Epithelial cell of proximal tubule (primary cell): ENCODE measurements around the gene KIF12. TPM values are rescaled to one million over a fixed set of nuclear protein-coding genes. Genes with fewer than 3 reads are reported as not detected.

Experiments used
- DNase-seq: peaks from one replicate; pipeline ENCODE4 v3.0.0-alpha.2; 2011; ENCODE audit warnings: low read depth
- H3K4me3 ChIP-seq: 2 replicates; pipeline ENCODE4 v1.5.1; 2011; ENCODE audit warnings: low read depth, mild to moderate bottlenecking, low read length
- total RNA-seq: library from RNA; depleted of rRNA; stranded (reverse); fragments of >200 nt; gene quantifications from 2 replicates; pipeline ENCODE4 v1.2.3, GENCODE V29; 2015
- TF ChIP-seq, protein P1 (sequence below): conservative IDR thresholded peaks from 2 replicates; pipeline ENCODE4 v1.5.1; 2012; ENCODE audit warnings: low read depth, mild to moderate bottlenecking, low read length

The KIF12 gene
- 13.5 and 39.3 TPM in 2 replicates for total RNA-seq

DNA sequence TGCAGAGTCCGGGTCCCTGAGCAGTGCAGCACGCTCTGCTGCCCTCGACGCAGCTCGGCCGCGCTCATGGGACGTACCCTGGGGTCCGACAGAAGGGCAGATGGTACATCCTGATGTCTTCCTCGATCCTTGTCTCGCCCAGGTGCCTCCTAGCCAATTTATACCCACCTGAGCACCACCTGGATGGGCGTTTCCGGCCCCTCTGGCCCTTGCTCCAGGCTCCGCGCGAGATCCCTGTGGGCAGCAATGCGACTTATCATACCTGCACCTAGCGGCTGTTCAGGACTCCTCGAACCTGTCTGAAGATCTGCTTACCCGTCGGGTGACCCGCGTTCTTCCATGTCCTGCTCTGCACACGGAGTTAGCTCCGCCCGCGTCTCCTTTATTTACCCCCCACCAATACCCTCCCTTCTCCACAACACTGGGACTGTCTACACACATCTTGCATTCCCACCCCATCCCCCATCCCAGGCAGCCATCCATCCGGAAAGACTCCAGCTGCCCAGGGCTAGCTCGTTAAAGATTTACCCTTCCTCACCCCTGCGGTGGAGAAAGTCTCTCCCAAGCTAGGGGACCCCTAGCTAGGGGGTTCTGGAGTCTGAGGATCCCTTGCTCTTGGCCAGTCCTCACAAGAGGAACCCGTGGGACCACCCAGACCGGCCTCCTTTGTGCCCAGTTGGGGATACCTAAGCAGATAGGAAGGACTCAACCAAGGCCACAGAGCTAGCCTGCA lies at the start of gene KIF12:
Gene KIF12 (minus strand): TSS at position 357 of the 733 bp plus-strand sequence. CDS start 16 bp downstream, at position 341.
- TF ChIP-seq, protein P1, sequence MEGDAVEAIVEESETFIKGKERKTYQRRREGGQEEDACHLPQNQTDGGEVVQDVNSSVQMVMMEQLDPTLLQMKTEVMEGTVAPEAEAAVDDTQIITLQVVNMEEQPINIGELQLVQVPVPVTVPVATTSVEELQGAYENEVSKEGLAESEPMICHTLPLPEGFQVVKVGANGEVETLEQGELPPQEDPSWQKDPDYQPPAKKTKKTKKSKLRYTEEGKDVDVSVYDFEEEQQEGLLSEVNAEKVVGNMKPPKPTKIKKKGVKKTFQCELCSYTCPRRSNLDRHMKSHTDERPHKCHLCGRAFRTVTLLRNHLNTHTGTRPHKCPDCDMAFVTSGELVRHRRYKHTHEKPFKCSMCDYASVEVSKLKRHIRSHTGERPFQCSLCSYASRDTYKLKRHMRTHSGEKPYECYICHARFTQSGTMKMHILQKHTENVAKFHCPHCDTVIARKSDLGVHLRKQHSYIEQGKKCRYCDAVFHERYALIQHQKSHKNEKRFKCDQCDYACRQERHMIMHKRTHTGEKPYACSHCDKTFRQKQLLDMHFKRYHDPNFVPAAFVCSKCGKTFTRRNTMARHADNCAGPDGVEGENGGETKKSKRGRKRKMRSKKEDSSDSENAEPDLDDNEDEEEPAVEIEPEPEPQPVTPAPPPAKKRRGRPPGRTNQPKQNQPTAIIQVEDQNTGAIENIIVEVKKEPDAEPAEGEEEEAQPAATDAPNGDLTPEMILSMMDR: peak; percentile 2
- H3K4me3 ChIP-seq: peak within 1 kb of the TSS; percentile 79
- peak; percentile 82 for DNase-seq

DNA sequence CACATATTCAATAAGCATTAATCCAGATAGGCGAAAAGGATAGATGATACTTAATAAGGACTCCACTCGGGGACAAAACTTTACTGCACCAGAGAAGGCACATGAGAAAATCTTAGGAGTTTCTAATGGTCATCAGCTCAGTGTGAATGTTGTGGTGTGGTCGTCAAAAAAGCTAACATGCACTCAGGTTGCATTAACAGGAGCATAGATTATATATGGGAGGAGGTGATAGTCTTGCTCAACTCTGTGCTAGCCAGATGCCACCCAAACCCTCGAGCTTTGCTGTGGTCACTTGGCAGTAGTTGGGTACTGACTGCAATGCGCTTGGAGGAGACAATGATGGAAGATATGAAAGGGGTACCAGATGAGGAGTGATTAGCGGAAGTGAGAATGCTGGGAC lies 47.6 kb upstream of the KIF12 start:
- DNase-seq: no peak
- TF ChIP-seq, protein P1: no peak
- H3K4me3 ChIP-seq: no peak overlapping the region

DNA sequence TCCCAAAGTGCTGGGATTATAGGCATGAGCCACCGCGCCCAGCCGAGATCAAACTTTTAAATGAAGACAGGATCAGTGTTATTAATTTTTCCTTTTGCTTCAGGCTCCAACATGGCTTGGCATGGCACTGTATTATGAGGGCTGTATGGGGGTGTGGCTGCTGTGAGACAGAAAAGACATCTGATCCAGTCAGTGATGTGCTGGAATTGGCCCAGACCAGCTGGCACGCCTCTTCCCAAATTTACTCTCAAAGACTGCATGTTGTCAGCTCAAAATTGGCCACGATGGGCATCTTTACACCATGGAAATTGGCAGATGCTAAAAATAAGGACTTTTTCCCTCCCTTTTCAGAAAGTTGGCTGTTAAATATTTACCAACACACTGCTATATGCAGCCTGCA lies 44.1 kb upstream of the KIF12 start:
- H3K4me3 ChIP-seq: no peak overlapping the region
- no peak for DNase-seq
- TF ChIP-seq, protein P1: no peak

DNA sequence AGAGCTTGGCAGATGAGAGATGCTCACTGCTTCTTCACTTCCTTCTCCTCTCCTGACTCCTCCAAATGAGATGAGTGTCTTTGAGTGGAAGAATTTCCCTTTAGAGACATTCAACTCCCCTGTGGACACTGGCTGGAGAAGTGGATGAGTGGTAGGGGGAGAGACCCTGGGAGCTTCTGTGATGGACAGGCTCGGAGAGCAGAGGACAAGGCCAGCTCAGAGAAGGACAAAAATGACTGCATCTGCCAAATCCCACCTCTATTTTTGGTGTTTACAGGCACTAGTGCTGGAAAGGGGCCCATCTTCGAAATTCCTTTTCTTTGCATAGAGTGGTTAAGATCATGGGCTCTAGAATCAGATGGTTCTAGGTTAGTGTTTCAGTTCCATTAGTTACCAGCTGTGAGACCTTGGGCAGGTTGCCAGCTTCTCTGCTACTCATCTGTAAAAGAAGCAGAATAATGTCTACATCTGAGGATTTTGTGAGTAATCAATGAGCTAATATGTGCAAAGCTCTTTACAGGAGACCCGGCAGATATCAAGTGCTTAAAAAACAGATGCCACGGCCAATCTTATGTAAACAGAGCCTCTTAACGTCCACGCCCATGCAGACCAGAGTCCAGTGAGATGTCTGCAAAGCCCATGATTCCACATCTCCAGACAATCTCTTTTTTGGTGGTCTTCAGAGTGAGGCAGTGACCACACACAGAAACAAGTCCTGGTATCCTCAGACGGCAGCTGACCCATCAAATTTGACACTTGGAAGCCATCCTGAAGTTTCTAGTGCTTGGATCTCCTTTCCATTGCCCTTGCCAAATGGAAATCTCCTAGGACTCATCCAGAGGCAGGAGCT lies 42.7 kb upstream of the KIF12 start:
- DNase-seq: no peak
- H3K4me3 ChIP-seq: no peak overlapping the region
- TF ChIP-seq, protein P1: no peak

DNA sequence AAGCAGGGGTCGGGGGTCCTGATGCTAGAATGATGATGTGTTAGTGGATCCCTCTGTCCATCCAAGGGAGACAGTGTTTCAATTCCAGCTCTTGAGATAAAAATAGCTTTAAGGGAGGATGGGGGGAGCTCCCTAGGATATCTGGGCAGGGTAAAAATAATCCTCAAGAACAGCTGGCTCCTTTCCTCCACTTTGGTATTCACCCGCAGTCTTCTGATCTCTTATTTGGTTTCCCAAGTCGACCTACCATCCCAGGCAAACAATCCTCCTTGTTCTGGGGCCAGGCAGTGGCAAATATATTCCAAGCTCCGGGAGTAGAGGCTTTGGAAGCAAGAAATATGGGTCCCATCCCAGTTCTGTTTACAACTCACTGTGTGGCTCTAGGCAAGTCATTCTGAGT lies 41.8 kb upstream of the KIF12 start:
- TF ChIP-seq, protein P1: no peak
- no peak overlapping the region for H3K4me3 ChIP-seq
- DNase-seq: no peak

DNA sequence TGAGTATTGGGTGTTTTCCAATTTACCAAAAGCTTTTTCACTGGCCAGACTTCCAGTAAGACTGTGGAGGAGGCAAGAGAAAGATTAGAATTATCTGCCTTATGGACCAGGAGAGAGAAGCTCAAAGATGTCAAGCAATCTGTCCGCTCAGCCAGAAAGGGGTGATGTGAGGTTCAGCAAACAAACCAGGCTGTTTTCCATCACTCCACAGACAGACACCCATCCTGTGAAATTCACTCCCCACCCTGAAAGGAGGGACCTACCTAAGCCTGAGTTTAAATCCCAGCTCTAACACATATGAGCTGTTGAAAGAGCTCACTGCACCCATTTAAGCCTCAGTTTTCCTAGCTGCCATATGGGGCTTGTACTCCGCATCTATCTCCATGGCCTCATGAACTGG lies 41.3 kb upstream of the KIF12 start:
- TF ChIP-seq, protein P1: no peak
- DNase-seq: no peak
- H3K4me3 ChIP-seq: no peak overlapping the region

DNA sequence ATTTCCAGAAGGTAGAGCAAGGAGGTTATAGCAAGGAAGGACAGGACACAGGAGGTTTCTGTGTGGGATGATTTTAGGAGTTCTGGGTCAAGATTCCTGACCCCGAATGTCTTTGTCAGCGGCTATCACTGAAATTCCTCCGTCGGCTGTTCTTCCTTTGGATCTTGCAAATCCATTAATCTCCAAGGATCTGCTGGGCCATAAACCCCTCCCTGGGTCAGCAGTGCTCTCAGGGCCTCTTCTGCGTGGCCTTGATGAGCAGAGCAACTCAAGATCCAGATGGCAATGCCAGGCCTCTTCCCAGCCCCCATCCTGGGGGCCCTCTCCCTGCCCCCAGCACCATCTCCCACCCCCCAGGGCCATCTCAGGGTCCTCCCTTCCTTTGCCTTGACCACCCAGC lies 40.0 kb upstream of the KIF12 start:
- TF ChIP-seq, protein P1: no peak
- no peak overlapping the region for H3K4me3 ChIP-seq
- DNase-seq: no peak
